Mesenteric fat pad (tissue), 1 donor: ENCODE data around the gene ZNF613. TPM values are rescaled to one million over a fixed set of nuclear protein-coding genes. Genes with fewer than 3 reads are reported as not detected.
"Not testable (repeated sequence)": the region's sequence is repeated elsewhere in the genome, so short reads cannot be mapped to it uniquely, and the experiment has no call there.

Experiments used
- DNase-seq: peaks from one replicate; pipeline ENCODE4 v3.0.0-alpha.2; 2020; ENCODE audit warnings: low spot score
- long read RNA-seq: library from polyadenylated mRNA; unstranded; transcript quantifications from one replicate; pipeline ENCODE4 v2.0.0, GENCODE V29; 2020
- total RNA-seq: library from RNA; stranded (reverse); fragmentation: NEBNext Ultra II Directional; extraction: Animal tissue kit (Norgen Biotek cat#: 25700); gene quantifications from one replicate; pipeline ENCODE4 v1.2.1, GENCODE V29; 2021
- donor health status: DM: yes; HTN: yes; CAD: no.

ZNF613 gene
- total RNA-seq = 5.1 TPM
- long read RNA-seq, partial matches to known transcripts = 0 of 8 reads
- long read RNA-seq, other reads (novel, unspliced or antisense) = 2 of 8 reads

DNA sequence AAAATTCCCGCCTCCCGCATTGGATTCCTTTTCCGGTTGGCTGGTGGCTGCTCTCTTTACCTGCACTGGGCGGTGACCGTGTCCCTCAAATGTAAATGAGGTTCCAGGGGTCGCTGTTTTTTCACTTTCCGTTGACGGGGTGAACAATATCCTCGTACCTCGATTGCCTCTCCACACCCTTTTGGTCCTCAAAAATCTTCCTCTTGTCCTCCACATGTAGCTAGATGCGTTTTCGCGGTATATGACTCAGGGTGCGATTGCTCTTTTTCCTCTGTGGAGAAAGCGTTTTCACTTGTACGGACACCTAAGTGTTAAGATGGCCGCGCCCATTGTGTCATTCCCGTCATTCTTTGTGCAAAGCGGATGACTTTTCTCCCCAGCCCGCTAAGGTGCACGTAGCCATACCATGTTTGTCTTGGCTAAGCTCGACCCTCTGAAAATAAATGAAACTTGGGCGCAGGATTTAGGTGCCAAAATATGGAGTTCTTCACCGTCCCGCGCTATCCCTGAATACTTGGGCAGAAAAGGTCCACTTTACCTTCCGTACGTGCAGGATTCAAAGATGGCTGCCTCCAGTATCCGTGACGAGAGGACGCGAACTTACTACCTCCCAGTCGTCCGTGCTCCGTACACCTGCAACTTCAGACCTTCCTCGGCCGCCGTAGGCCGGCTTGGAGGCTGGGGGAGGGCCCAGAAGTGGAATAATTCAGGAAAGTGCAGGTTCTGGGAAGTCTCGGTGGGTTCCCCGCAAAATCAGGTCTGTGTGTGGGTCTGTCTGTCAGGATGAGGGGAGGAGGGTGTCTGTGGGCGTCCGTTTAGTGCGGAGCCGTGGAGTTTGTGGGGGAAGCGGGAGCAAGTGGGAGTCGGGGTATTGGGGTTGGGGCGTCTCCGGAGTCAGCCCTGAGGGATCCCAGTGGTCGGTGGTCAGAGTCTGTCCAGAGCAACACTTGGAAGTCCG lies at the start of gene ZNF613:
Gene ZNF613, plus strand, starts transcription at position 689 of the 958 bp plus-strand sequence. CDS start 8,749 bp downstream, outside the sequence.
- DNase-seq = peak; percentile 90

DNA sequence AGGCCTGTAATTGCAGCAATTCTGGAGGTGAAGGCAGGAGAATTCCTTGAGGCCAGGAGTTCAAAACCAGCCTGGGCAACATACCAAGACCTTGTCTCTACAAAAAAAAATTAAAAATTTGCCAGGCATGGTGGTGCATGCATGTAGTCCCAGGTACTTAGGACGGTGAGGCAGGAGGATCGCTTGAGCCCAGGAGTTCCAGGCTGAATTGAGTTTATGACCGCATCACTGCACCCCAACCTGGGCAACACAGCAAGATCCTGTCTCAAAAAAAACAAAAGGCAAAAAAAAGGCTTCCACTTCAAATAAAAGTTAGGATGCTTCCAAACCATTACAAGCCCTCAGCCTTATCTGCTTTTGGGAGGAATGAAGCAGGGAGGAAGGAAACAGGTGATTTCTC lies 44.8 kb upstream of the ZNF613 start:
- DNase-seq = no peak

- no peak for DNase-seq
Observed at GRCh38 chr19:51884713-51885112, 42.6 kb upstream of the ZNF613 start.

DNA sequence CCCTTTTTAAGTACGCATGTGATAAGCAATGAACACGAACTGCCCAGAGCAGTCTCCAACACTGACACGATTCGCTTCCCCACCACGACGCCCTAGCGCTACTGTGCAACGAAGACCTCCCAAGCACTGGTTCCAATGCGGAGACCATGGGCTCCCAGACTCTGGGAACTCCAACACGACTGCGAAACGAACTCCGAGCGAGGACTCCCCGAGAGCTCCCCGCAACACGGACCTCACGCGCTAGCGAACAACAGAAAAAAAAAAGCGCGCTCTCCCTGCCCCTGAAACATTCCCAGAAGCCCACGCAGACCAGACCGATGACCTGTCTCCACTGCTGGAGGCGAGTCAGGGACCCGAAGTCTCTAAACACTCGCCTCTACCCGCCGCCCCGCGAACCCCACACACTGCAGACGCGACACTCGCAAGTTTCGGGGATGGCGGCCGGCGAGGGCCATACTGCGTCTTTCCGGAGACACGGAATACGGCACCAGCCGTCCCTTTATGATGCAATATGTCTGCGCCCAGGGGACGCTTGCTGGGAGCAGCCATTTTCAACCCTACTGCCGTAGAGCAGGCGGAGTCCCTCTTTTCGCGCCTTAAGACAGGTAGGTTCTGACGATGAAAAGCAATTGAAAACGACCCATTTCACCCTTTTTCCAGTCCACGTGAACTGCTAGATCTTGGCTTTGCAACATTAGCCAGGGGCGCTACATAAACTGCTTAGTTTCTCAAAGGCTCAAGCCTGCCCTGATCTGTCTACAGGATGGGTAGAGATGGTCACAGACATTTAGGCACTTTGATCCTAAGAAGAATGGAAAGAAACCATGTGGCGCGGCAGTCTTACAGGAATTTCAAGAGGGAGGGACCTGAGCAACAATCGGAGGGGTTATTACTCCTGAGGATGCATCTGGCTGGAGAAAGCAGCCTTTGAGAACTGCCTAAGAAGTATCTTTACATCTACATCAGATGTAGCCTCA lies 39.5 kb upstream of the ZNF613 start, which contains the start of gene ZNF577:
Gene ZNF577, minus strand, starts transcription at position 430 of the 977 bp plus-strand sequence. CDS start 7,569 bp downstream, outside the sequence.
- DNase-seq = peak; percentile 92

DNA sequence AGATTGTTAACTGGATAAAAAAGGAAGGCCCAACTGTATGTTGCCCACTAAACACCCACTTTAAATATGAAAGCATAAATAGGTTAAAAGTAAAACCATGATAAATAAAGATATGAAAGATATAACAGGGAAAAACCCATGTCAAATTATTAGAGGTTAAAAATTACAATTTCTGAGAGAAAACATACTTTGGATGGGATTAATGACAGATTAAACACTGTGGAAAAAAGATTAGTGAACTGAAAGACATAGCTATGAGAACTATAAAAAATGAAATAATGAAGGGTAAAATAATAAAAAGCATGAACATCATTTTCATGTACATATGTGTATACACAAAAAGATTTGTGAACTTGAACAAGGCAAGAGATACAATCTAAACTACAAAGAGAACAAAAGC lies 37.3 kb upstream of the ZNF613 start:
- DNase-seq = no peak

DNA sequence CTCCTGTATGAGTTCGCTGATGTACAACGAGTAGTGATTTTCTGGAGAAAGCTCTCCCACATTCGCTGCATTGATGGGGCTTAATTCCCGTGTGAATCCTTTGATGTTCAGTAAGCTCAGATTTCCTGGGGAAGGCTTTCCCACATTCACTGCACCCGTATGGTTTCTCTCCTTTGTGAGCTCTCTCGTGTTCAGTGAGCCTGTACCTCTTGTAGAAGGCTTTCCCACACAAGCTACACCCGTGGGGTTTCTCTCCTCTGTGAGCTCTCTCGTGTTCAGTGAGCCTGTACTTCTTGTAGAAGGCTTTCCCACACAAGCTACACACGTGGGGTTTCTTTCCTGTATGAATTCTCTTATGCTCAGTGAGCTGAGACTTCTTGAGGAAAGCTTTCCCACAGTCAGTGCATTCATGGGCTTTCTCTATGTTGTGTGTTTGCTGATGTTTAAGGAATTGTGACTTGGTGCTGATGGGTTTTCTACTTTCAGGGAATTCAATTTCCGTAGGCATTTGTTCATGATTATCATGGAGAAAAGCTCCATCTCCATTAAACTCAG lies 36.0 kb upstream of the ZNF613 start:
- no peak for DNase-seq

- DNase-seq = no peak
Observed at GRCh38 chr19:51901860-51902259, 25.4 kb upstream of the ZNF613 start.

GRCh38 chr19:51903192-51903591 lies 24.1 kb upstream of the ZNF613 start:
- DNase-seq = no peak

- DNase-seq = peak; percentile 93
Observed at GRCh38 chr19:51904331-51905165, 22.7 kb upstream of the ZNF613 start, which contains the start of gene ZNF649. Gene ZNF649 (minus strand): TSS chr19:51905017. CDS start chr19:51900107, 4,910 bp downstream.

GRCh38 chr19:51905206-51905605 lies 22.1 kb upstream of the ZNF613 start:
- DNase-seq = no peak

DNA sequence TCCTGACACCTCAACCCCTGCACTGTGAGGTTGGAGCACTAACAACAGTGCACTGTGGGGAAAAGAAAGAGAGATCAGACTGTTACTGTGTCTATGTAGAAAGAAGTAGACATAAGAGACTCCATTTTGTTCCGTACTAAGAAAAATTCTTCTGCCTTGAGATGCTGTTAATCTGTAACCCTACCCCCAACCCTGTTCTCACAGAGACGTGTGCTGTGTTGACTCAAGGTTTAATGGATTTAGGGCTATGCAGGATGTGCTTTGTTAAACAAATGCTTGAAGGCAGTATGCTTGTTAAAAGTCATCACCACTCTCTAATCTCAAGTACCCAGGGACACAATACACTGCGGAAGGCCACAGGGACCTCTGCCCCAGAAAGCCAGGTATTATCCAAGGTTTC lies 21.6 kb upstream of the ZNF613 start:
- DNase-seq = not testable (repeated sequence)

DNA sequence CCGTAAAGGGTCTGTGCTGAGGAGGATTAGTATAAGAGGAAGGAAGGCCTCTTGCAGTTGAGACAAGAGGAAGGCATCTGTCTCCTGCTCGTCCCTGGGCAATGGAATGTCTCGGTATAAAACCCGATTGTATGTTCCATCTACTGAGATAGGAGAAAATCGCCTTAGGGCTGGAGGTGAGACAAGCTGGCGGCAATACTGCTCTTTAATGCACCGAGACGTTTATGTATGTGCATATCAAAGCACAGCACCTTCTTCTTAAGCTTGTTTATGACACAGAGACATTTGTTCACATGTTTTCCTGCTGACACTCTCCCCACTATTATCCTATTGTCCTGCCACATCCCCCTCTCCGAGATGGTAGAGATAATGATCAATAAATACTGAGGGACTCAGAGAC lies 21.2 kb upstream of the ZNF613 start:
- not testable (repeated sequence) for DNase-seq

- not testable (repeated sequence) for DNase-seq
Observed at GRCh38 chr19:51907981-51908380, 19.3 kb upstream of the ZNF613 start.

GRCh38 chr19:51915324-51915867 lies 11.9 kb upstream of the ZNF613 start:
- DNase-seq = no peak

GRCh38 chr19:51916167-51916566 lies 11.1 kb upstream of the ZNF613 start:
- no peak for DNase-seq

GRCh38 chr19:51919606-51920005 lies 7.7 kb upstream of the ZNF613 start:
- DNase-seq = no peak

GRCh38 chr19:51921949-51922348 lies 5.3 kb upstream of the ZNF613 start:
- no peak for DNase-seq

DNA sequence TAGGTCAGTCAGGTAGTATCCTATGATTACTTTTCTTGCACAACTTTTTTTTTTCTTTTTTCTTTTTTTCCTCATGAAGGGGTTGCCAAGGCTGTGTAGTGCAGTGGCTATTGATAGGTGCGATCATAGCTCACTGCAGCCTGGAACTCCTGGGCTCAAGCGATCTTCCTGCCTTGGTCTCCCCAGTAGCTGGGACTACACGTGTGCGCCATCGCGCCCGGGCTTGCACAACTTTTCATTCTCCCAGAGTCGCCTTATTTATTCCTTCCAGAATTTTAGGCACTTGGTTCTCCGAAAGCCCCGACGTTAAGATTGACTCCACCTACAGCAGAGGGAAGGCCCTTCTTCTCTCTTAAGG lies 867 bp upstream of the ZNF613 start:
- DNase-seq = no peak

GRCh38 chr19:51927859-51928258 lies 587 bp downstream of the ZNF613 start:
- no peak for DNase-seq

- DNase-seq = no peak
Observed at GRCh38 chr19:51931921-51932320, 4.6 kb downstream of the ZNF613 start.
